Measurements from ENCODE around the gene DMAP1.

Gene DMAP1, protein sequence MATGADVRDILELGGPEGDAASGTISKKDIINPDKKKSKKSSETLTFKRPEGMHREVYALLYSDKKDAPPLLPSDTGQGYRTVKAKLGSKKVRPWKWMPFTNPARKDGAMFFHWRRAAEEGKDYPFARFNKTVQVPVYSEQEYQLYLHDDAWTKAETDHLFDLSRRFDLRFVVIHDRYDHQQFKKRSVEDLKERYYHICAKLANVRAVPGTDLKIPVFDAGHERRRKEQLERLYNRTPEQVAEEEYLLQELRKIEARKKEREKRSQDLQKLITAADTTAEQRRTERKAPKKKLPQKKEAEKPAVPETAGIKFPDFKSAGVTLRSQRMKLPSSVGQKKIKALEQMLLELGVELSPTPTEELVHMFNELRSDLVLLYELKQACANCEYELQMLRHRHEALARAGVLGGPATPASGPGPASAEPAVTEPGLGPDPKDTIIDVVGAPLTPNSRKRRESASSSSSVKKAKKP

GRCh38 chr1:44213222-44214112 lies at the start of gene DMAP1:
Gene DMAP1, plus strand, starts transcription at chr1:44213471. Its CDS starts 283 bp downstream, at chr1:44213754.
- H2AFZ ChIP-seq (ENCODE audit: low read length) = peak within 1 kb of the TSS; percentile 79
- no peaks in the 10 kb centered on the region for H4K20me1 ChIP-seq (ENCODE audit: insufficient read depth, low read length)
- H3F3A ChIP-seq (ENCODE audit: insufficient read depth, low read length) = no peaks in the 10 kb centered on the region
- H3K27ac ChIP-seq (ENCODE audit: low read length) = no peak within 1 kb of the TSS
- peak within 1 kb of the TSS; percentile 77 for H3K4me2 ChIP-seq (ENCODE audit: low read depth, low read length)
- peaks cover 7% of the 10 kb centered on the region; the same call in 1 of the 2 replicates for H3K4me1 ChIP-seq (ENCODE audit: low read length)
- H3K27me3 ChIP-seq (replicated peaks; ENCODE audit: insufficient read depth, low read length) = no peaks in the 10 kb centered on the region
- peak within 1 kb of the TSS; percentile 77 for H3K4me3 ChIP-seq (ENCODE audit: low read length)
- H3K9me2 ChIP-seq (replicated peaks; ENCODE audit: insufficient read depth, low read length) = no peaks in the 10 kb centered on the region
- H3K79me2 ChIP-seq (ENCODE audit: low read length) = peaks cover 9% of the 10 kb centered on the region
- H3K36me3 ChIP-seq (replicated peaks; ENCODE audit: insufficient read depth, low read length) = no peaks in the 10 kb centered on the region
- peak; percentile 87 for DNase-seq
- TF ChIP-seq EZH2 (optimal IDR thresholded peaks at IDR 0.05; ENCODE audit: low read depth, low read length) (no peak), CTCF (IDR thresholded peaks at IDR 0.05; ENCODE audit: low read length) (no peak), EZH2phosphoT487 (IDR thresholded peaks at IDR 0.05; ENCODE audit: low read length) (no peak)
- peak within 1 kb of the TSS; percentile 56 for H3K9ac ChIP-seq (ENCODE audit: low read length)
- no peaks in the 10 kb centered on the region for H3K9me3 ChIP-seq (replicated peaks; ENCODE audit: insufficient read depth, low read length)

DNA sequence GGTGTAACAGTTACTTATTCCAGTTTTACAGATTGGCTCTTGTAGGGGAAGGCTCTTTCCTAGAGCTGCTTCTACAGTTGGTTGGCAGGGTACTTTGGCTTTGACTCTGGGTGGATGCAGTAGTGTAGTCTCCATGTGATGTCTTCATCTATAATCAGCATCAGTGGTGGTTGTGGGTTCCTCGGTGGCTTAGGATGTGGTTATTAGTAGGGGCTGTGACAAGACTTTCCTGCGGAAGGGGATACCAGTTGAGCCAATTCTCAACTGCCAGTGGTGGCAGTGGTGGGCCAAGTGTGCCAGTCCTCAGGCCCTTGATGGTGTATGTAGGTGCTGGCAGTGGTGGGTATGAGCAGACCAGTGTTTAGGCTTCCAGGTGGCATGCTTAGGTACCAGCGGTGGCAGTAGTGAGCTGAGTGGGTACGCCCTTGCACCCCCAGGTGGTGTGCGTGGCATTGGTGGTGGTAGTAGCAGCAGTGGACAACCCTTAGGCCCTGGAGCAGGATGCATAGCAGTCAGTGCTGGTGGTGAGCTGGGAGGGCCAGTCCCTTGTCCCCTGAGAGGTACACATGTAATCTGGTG lies 44.7 kb upstream of the DMAP1 start:
- Histone ChIP-seq H3K27ac (ENCODE audit: low read length) (no peak overlapping the region), H3K27me3 (replicated peaks; ENCODE audit: insufficient read depth, low read length) (no peaks in the 10 kb centered on the region), H3K36me3 (replicated peaks; ENCODE audit: insufficient read depth, low read length) (no peaks in the 10 kb centered on the region), H2AFZ (ENCODE audit: low read length) (no peak overlapping the region), H4K20me1 (ENCODE audit: insufficient read depth, low read length) (no peaks in the 10 kb centered on the region), H3K4me2 (ENCODE audit: low read depth, low read length) (no peak overlapping the region), H3K9ac (ENCODE audit: low read length) (no peak overlapping the region), H3K9me3 (replicated peaks; ENCODE audit: insufficient read depth, low read length) (no peaks in the 10 kb centered on the region), H3K4me1 (ENCODE audit: low read length) (no peaks in the 10 kb centered on the region), H3K4me3 (ENCODE audit: low read length) (no peak overlapping the region), H3K9me2 (replicated peaks; ENCODE audit: insufficient read depth, low read length) (no peaks in the 10 kb centered on the region), H3F3A (ENCODE audit: insufficient read depth, low read length) (no peaks in the 10 kb centered on the region), H3K79me2 (ENCODE audit: low read length) (no peaks in the 10 kb centered on the region)
- TF ChIP-seq EZH2 (optimal IDR thresholded peaks at IDR 0.05; ENCODE audit: low read depth, low read length) = no peak
- no peak for TF ChIP-seq EZH2phosphoT487 (IDR thresholded peaks at IDR 0.05; ENCODE audit: low read length)
- no peak for TF ChIP-seq CTCF (IDR thresholded peaks at IDR 0.05; ENCODE audit: low read length)
- no peak for DNase-seq

DNA sequence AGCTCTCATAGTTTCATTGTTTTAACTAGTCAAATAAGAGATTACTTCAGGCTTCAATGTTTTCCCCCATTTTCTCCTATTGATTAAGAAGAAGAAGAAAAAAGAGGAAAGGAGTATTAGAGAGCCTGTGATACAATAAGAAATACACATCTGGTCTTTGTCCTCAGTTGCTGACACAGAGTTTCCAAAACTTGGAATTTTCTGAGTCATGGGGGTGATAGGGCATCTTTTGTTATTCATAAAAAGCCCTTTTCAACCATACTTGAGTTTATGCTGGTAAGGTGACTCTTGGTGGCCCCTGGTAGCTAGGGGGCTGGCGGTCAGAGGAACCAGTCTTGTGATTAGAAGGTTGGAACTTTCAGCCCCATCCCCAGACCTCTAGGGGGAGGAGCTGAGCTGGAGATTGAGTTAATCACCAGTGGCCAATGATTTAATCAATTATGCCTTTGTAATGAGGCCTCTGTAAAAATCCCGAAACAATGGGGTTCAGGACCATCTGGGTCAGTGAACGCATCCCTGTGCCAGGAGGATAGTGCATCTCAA lies 42.9 kb upstream of the DMAP1 start:
- no peak overlapping the region for H3K4me3 ChIP-seq (ENCODE audit: low read length)
- H3K27ac ChIP-seq (ENCODE audit: low read length) = no peak overlapping the region
- no peaks in the 10 kb centered on the region for H3K36me3 ChIP-seq (replicated peaks; ENCODE audit: insufficient read depth, low read length)
- no peaks in the 10 kb centered on the region for H3K9me2 ChIP-seq (replicated peaks; ENCODE audit: insufficient read depth, low read length)
- H3F3A ChIP-seq (ENCODE audit: insufficient read depth, low read length) = no peaks in the 10 kb centered on the region
- no peaks in the 10 kb centered on the region for H3K27me3 ChIP-seq (replicated peaks; ENCODE audit: insufficient read depth, low read length)
- H3K9me3 ChIP-seq (replicated peaks; ENCODE audit: insufficient read depth, low read length) = no peaks in the 10 kb centered on the region
- no peaks in the 10 kb centered on the region for H3K4me1 ChIP-seq (ENCODE audit: low read length)
- no peak overlapping the region for H3K9ac ChIP-seq (ENCODE audit: low read length)
- no peak overlapping the region for H3K4me2 ChIP-seq (ENCODE audit: low read depth, low read length)
- no peaks in the 10 kb centered on the region for H3K79me2 ChIP-seq (ENCODE audit: low read length)
- no peak overlapping the region for H2AFZ ChIP-seq (ENCODE audit: low read length)
- DNase-seq = no peak
- no peaks in the 10 kb centered on the region for H4K20me1 ChIP-seq (ENCODE audit: insufficient read depth, low read length)
- TF ChIP-seq EZH2 (optimal IDR thresholded peaks at IDR 0.05; ENCODE audit: low read depth, low read length) (no peak), EZH2phosphoT487 (IDR thresholded peaks at IDR 0.05; ENCODE audit: low read length) (no peak), CTCF (IDR thresholded peaks at IDR 0.05; ENCODE audit: low read length) (no peak)

Data from MM.1S (cell line).